Measurements from ENCODE around the gene MUSTN1.

MUSTN1 gene

DNA sequence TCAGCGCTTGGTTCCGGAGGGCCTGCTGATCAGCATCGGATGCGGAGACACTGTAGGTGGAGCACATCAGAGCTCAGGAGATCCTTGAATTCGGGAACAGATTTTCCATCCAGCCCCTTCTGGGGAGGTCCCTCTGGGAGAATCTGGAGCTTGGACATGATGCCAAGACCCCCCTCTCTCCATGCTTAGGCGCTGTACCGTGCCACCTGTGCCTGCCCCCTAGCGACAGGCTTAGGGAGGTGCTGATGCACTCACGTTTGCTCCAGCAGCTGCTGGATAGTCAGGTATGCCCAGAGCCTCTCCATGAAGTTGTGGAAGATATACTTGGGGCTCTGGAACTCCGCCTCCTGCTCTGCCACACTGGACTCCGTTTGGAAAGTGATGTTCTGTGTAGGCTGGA is 14.1 kb downstream of the MUSTN1 start:
- no peak overlapping the region for H3K4me3 ChIP-seq
- no peak for DNase-seq (ENCODE audit: low spot score)
- TF ChIP-seq, protein P1, sequence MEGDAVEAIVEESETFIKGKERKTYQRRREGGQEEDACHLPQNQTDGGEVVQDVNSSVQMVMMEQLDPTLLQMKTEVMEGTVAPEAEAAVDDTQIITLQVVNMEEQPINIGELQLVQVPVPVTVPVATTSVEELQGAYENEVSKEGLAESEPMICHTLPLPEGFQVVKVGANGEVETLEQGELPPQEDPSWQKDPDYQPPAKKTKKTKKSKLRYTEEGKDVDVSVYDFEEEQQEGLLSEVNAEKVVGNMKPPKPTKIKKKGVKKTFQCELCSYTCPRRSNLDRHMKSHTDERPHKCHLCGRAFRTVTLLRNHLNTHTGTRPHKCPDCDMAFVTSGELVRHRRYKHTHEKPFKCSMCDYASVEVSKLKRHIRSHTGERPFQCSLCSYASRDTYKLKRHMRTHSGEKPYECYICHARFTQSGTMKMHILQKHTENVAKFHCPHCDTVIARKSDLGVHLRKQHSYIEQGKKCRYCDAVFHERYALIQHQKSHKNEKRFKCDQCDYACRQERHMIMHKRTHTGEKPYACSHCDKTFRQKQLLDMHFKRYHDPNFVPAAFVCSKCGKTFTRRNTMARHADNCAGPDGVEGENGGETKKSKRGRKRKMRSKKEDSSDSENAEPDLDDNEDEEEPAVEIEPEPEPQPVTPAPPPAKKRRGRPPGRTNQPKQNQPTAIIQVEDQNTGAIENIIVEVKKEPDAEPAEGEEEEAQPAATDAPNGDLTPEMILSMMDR (IDR thresholded peaks at IDR 0.05) = no peak
- H3K27ac ChIP-seq = no peak overlapping the region

DNA sequence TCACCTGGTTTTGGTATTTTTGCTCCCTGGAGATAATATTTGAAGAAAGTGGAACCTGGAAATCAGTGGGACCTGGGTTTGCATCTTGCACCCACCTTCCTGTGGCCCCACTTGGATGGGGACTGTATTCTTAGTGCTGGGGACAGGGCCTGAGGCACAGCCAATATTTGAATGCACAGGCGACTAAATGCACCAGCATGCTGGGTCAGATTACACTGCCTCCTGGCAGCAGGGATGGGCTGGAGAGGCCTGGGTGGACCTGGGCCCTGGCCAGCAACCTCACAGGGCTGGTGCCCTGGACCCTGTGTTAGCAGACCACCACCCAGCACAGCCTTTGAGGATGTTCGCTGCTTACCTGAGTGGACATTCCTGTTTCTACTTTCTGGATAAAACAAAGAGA is 14.9 kb downstream of the MUSTN1 start:
- no peak for DNase-seq (ENCODE audit: low spot score)
- no peak overlapping the region for H3K27ac ChIP-seq
- TF ChIP-seq, protein P1 (IDR thresholded peaks at IDR 0.05) = no peak
- H3K4me3 ChIP-seq = no peak overlapping the region

DNA sequence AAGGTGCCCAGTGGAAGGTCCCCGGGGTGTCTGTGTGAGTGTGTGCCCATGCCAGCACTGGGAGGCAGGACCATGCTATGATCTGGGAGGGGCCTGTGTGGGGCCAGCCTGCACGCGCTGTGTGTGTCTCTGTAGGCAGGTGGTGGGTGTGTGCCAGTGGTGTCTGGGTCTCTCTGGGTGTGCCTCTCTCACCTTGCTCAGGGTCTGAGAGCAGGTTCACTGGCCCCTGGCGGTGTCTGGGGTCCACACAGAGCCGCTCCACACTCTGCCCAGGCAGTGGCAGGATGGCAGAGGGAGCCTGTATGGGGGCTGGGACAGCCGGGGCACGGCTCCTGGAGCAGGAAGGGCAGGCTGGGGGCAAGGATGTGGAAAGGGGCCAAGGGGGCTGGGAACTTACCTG is 17.0 kb downstream of the MUSTN1 start:
- TF ChIP-seq, protein P1 (IDR thresholded peaks at IDR 0.05) = no peak
- no peak overlapping the region for H3K27ac ChIP-seq
- DNase-seq (ENCODE audit: low spot score) = no peak
- no peak overlapping the region for H3K4me3 ChIP-seq

DNA sequence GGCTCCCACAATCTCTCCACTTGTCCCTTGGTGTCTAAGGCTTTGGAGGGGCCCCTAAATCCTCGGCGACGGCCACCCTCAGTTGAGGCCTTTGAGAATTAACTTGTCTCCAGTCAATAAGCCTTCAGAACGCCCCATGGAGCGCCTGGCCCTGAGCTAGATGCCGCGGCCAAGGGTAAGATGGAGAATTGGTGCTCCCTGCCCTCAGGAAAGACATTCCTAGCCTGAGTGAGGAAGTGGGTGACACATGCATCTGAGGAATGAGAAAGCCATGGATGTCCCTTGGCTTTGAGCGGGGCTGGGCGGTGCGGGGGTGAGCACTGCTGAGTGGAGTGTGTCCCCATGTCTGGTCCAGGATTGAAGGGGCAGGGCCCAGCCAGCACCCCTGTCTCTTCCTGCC is 17.6 kb downstream of the MUSTN1 start:
- TF ChIP-seq, protein P1 (IDR thresholded peaks at IDR 0.05) = no peak
- H3K27ac ChIP-seq = no peak overlapping the region
- DNase-seq (ENCODE audit: low spot score) = no peak
- H3K4me3 ChIP-seq = no peak overlapping the region

DNA sequence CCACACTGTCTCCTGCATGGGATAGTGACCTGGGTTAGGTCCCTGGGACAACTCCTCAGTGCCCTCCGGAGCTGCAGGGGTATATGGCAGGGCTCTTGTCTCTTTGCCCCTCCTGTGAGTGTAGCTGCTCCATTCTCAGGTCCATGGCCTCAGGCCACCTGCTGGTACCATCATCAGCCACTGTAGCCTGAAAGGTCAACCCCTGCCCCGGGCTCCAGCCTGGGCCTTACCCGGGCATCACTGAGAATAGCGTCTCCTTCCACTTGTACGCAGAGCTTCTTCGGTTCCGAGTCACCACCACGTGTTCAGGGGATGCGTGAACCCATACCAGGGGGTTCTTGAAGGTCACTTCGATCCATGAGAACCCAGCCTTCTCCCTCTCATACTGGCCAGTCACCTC is 18.2 kb downstream of the MUSTN1 start:
- H3K4me3 ChIP-seq = no peak overlapping the region
- TF ChIP-seq, protein P1 (IDR thresholded peaks at IDR 0.05) = no peak
- DNase-seq (ENCODE audit: low spot score) = no peak
- H3K27ac ChIP-seq = no peak overlapping the region

DNA sequence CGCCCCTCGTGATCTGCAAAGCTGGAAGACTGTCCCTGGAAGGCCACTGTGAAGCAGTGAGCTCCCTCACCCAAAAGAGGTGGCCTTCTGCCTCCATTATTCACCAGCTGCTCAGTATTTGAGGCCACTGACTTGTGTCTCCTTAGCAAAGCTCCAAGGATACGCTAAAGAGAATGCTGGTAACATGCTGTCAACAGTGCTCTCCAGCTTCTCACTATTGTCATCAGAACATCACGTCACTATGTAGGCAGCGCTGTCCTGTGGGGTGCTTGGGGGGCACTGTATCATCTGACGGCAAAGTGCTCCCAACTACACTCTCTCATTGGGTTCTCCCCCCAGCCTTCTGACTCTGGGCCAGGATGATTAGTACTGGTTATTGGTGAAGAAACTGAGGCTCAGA is 18.6 kb downstream of the MUSTN1 start:
- Histone ChIP-seq H3K4me3 (no peak overlapping the region), H3K27ac (no peak overlapping the region)
- DNase-seq (ENCODE audit: low spot score) = no peak
- TF ChIP-seq, protein P1 (IDR thresholded peaks at IDR 0.05) = no peak

DNA sequence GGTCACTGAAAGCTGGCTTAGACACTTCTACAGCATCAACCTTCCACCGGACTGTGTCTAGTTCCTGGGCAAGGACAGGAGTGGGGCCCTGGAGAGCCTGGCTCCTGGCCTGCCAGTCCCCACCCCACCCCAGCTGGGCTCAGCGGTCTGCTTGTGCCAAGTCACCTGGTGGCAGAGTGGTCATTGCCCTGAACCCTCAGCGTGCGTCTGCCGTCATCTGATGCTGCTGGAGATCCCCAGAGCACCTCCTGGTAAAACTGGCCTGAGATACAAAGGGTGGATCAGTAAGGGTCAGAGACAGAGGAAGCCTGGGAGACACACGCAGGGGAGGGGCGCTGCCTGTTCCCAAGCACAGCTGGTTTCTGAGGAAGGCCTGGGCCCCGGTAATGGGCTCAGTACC is 21.0 kb downstream of the MUSTN1 start:
- TF ChIP-seq, protein P1 (IDR thresholded peaks at IDR 0.05) = no peak
- Histone ChIP-seq H3K4me3 (no peak overlapping the region), H3K27ac (no peak overlapping the region)
- DNase-seq (ENCODE audit: low spot score) = no peak
